H1 (cell line): ENCODE data around the gene SHROOM3. TPM values are rescaled to one million over a fixed set of nuclear protein-coding genes. Genes with fewer than 3 reads are reported as not detected.
A peak's percentile ranks its signal among the peaks of the same experiment; 100 is the strongest.

Experiments used
- CTCF ChIA-PET: fragments of 300-600 bp; sonication (Branson Sonifier 250); formaldehyde crosslinking; loops from one replicate; lab custom pipeline; 2021; ENCODE audit not compliant: partially characterized antibody; lab: Charles Lee
- POLR2A ChIA-PET: fragments of 300-600 bp; sonication (Branson Sonifier 250); formaldehyde crosslinking; loops from one replicate; lab custom pipeline; 2021; ENCODE audit warnings: inconsistent platforms; ENCODE audit not compliant: partially characterized antibody; lab: Charles Lee
- DNase-seq, 2 experiments: peaks; one replicate each; pipeline versions ENCODE4 v3.0.0 to v3.0.0-alpha.2; 2010 to 2022; ENCODE audit warnings: low spot score in 2 of 2, low read depth in 1 of 2, mixed read lengths in 1 of 2
- FAIRE-seq: peaks from 2 replicates; lab custom pipeline; 2011; peaks lifted over from hg19 to GRCh38; lab: Jason Lieb, UNC
- H2AFZ ChIP-seq: 2 replicates; pipeline ENCODE4 v1.8.1; 2012; ENCODE audit warnings: low read length, inconsistent platforms
- H2AK5ac ChIP-seq: 2 replicates; pipeline ENCODE4 v1.6.1; 2013; ENCODE audit warnings: low read depth, low read length
- H2BK120ac ChIP-seq: replicated peaks from 2 replicates; pipeline ENCODE3; 2013; ENCODE audit warnings: low read depth, low read length, inconsistent platforms
- H2BK12ac ChIP-seq: 2 replicates; pipeline ENCODE4 v1.6.1; 2013; ENCODE audit warnings: low read depth, low read length
- H2BK15ac ChIP-seq: 2 replicates; pipeline ENCODE4 v1.6.1; 2013; ENCODE audit warnings: low read length
- H2BK20ac ChIP-seq: 2 replicates; pipeline ENCODE4 v1.6.1; 2013; ENCODE audit warnings: low read length
- H2BK5ac ChIP-seq: 2 replicates; pipeline ENCODE4 v1.6.1; 2013; ENCODE audit warnings: low read depth, low read length
- H3K14ac ChIP-seq: 2 replicates; pipeline ENCODE4 v1.6.1; 2013; ENCODE audit warnings: inconsistent platforms; ENCODE audit not compliant: insufficient read length
- H3K18ac ChIP-seq: 2 replicates; pipeline ENCODE4 v1.6.1; 2013; ENCODE audit warnings: low read length; ENCODE audit errors: extremely low read depth
- H3K23ac ChIP-seq: 2 replicates; pipeline ENCODE4 v1.6.1; 2013; ENCODE audit warnings: inconsistent platforms; ENCODE audit not compliant: insufficient read length
- H3K23me2 ChIP-seq: 2 replicates; pipeline ENCODE4 v1.6.1; 2013; ENCODE audit warnings: low read depth, low read length
- H3K27ac ChIP-seq: 2 replicates; pipeline ENCODE4 v1.6.1; 2011; ENCODE audit warnings: low read depth, low read length, inconsistent platforms
- H3K27me3 ChIP-seq, 4 experiments: replicated peaks in 1 of 4; 1 replicate in 1 of 4; 2 replicates in 3 of 4; pipeline versions ENCODE4 v1.6.1 to v1.8.1; 2011 to 2013; ENCODE audit warnings: low read length in 3 of 4, mild to moderate bottlenecking in 3 of 4, inconsistent platforms in 2 of 4, mixed read lengths in 2 of 4, moderate library complexity in 1 of 4; ENCODE audit not compliant: control insufficient read depth in 3 of 4, insufficient read depth in 3 of 4; ENCODE audit errors: extremely low read depth in 1 of 4
- H3K36me3 ChIP-seq, 4 experiments: 2 replicates each; pipeline versions ENCODE4 v1.6.1 to v1.8.1; 2011 to 2013; ENCODE audit warnings: mild to moderate bottlenecking in 4 of 4, low read length in 3 of 4, moderate library complexity in 2 of 4, control low read depth in 1 of 4, inconsistent platforms in 1 of 4; ENCODE audit not compliant: insufficient read depth in 4 of 4, control insufficient read depth in 2 of 4
- H3K4ac ChIP-seq: replicated peaks from 2 replicates; pipeline ENCODE3; 2013; ENCODE audit warnings: low read length, low read depth, mixed read lengths, inconsistent platforms; ENCODE audit not compliant: insufficient read length
- H3K4me1 ChIP-seq, 4 experiments: replicated peaks in 1 of 4; 1 replicate in 1 of 4; 2 replicates in 3 of 4; pipeline versions ENCODE4 v1.6.1 to v1.8.1; 2011 to 2013; ENCODE audit warnings: low read length in 3 of 4, inconsistent platforms in 2 of 4, mixed read lengths in 1 of 4; ENCODE audit not compliant: insufficient read depth in 4 of 4, control insufficient read depth in 3 of 4
- H3K4me2 ChIP-seq, 2 experiments: 2 replicates each; pipeline versions ENCODE4 v1.6.1 to v1.8.1; 2011 to 2013; ENCODE audit warnings: low read depth in 2 of 2, low read length in 2 of 2, control low read depth in 1 of 2, inconsistent platforms in 1 of 2, mild to moderate bottlenecking in 1 of 2; ENCODE audit not compliant: insufficient read depth in 1 of 2
- H3K4me3 ChIP-seq, 4 experiments: fragments of 200-600, 300-600 bp in 1 of 4; sonication (generic), shearing (Covaris generic), sonication (Bioruptor Twin) in 1 of 4; 2 replicates each; pipeline versions ENCODE4 v1.5.1 to v1.8.1; 2011 to 2016; ENCODE audit warnings: low read length in 4 of 4, low read depth in 3 of 4, control low read depth in 2 of 4, inconsistent platforms in 2 of 4, mild to moderate bottlenecking in 2 of 4, mixed read lengths in 1 of 4, moderate library complexity in 1 of 4; ENCODE audit not compliant: insufficient read depth in 2 of 4; ENCODE audit errors: extremely low read depth in 1 of 4
- H3K56ac ChIP-seq: replicated peaks from 2 replicates; pipeline ENCODE3; 2013; ENCODE audit warnings: low read depth, mild to moderate bottlenecking, mixed read lengths, low read length, inconsistent platforms; ENCODE audit not compliant: insufficient read length
- H3K79me1 ChIP-seq: 2 replicates; pipeline ENCODE4 v1.6.1; 2013; ENCODE audit warnings: low read depth, low read length, control low read depth
- H3K79me2 ChIP-seq, 2 experiments: 2 replicates each; pipeline versions ENCODE4 v1.6.1 to v1.8.1; 2012 to 2013; ENCODE audit warnings: low read length in 2 of 2, mild to moderate bottlenecking in 2 of 2, inconsistent platforms in 1 of 2; ENCODE audit not compliant: insufficient read depth in 2 of 2, control insufficient read depth in 1 of 2
- H3K9ac ChIP-seq, 4 experiments: replicated peaks in 1 of 4; 1 replicate in 1 of 4; 2 replicates in 3 of 4; pipeline versions ENCODE4 v1.6.1 to v1.8.1; 2011 to 2013; ENCODE audit warnings: low read depth in 3 of 4, low read length in 3 of 4, control low read depth in 2 of 4, mild to moderate bottlenecking in 2 of 4, moderate library complexity in 2 of 4, inconsistent platforms in 1 of 4; ENCODE audit errors: extremely low read depth in 1 of 4
- H3K9me3 ChIP-seq, 2 experiments: 2 replicates each; pipeline versions ENCODE4 v1.6.1 to v1.8.1; 2012 to 2013; ENCODE audit warnings: mild to moderate bottlenecking in 2 of 2, moderate library complexity in 2 of 2, control low read depth in 1 of 2, inconsistent platforms in 1 of 2, low read depth in 1 of 2, low read length in 1 of 2, mixed read lengths in 1 of 2; ENCODE audit not compliant: insufficient read depth in 2 of 2
- H4K20me1 ChIP-seq, 2 experiments: replicated peaks in 1 of 2; 2 replicates each; pipeline versions ENCODE3 to v1.8.1; 2011 to 2013; ENCODE audit warnings: inconsistent platforms in 2 of 2, low read length in 2 of 2, mild to moderate bottlenecking in 1 of 2; ENCODE audit not compliant: insufficient read depth in 2 of 2, control insufficient read depth in 1 of 2
- H4K5ac ChIP-seq: 2 replicates; pipeline ENCODE4 v1.6.1; 2013; ENCODE audit warnings: low read length, low read depth, mixed read lengths, inconsistent platforms; ENCODE audit not compliant: insufficient read length
- H4K8ac ChIP-seq: 2 replicates; pipeline ENCODE4 v1.8.0; 2013; ENCODE audit warnings: mild to moderate bottlenecking, moderate library complexity, low read length, inconsistent platforms; ENCODE audit not compliant: insufficient read depth; ENCODE audit errors: extremely low read depth
- H4K91ac ChIP-seq: replicated peaks from 2 replicates; pipeline ENCODE3; 2013; ENCODE audit warnings: low read length, mixed read lengths, inconsistent platforms; ENCODE audit not compliant: insufficient read length
- CEBPB ChIP-seq: IDR thresholded peaks from 2 replicates; pipeline ENCODE4 v1.6.1; 2012; ENCODE audit warnings: low read depth, low read length
- EGR1 ChIP-seq: IDR thresholded peaks from 2 replicates; pipeline ENCODE4 v1.6.1; 2011; ENCODE audit warnings: low read depth, low read length, borderline replicate concordance
- HDAC2 ChIP-seq, 2 experiments: fragments of 300-600 bp in 1 of 2; sonication (generic) in 1 of 2; IDR thresholded peaks; 2 replicates each; pipeline ENCODE4 v1.6.1; 2011 to 2012; ENCODE audit warnings: low read depth in 2 of 2, low read length in 2 of 2, mild to moderate bottlenecking in 2 of 2, moderate library complexity in 2 of 2, borderline replicate concordance in 1 of 2, inconsistent platforms in 1 of 2
- RAD21 ChIP-seq, 2 experiments: IDR thresholded peaks in 1 of 2; conservative IDR thresholded peaks in 1 of 2; 2 replicates each; pipeline ENCODE4 v1.6.1; 2011; ENCODE audit warnings: low read depth in 2 of 2, low read length in 2 of 2, improper control_type of control experiment in 1 of 2, inconsistent platforms in 1 of 2, mild to moderate bottlenecking in 1 of 2, moderate library complexity in 1 of 2
- SIRT6 ChIP-seq: IDR thresholded peaks from one replicate; pipeline ENCODE4 v1.7.1; 2012; ENCODE audit warnings: low read length, inconsistent platforms
- WGBS, 2 experiments: shearing (Covaris generic) in 1 of 2; methylation state at CpG; one replicate each; pipeline versions ENCODE4 v1.1.6 to v1.1.7; 2013 to 2015; ENCODE audit warnings: low lambda C conversion rate in 2 of 2, mixed read lengths in 2 of 2, inconsistent platforms in 1 of 2, low coverage in 1 of 2, missing lambda C conversion rate in 1 of 2; ENCODE audit not compliant: insufficient replicate concordance in 2 of 2, insufficient coverage in 1 of 2, insufficient read length in 1 of 2; ENCODE audit errors: extremely low coverage in 1 of 2, missing lambda C conversion rate in 1 of 2; 5-methylcytosine and 5-hydroxymethylcytosine counted together
- polyA plus RNA-seq, 7 experiments: library from polyadenylated mRNA; depleted of rRNA in 3 of 7; stranded (reverse) in 5 of 7; unstranded in 2 of 7; fragments of >200 nt in 5 of 7; fragments of 200-250 nt in 2 of 7; gene quantifications; 1 replicate in 5 of 7; 2 replicates in 1 of 7; 4 replicates in 1 of 7; pipeline versions ENCODE4 v1.2.1 to v1.2.3, GENCODE V29; 2011 to 2013; ENCODE audit warnings: missing spikeins in 2 of 7, mixed read lengths in 2 of 7
- total RNA-seq: library from RNA; stranded (reverse); fragmentation: NEBNext Ultra II Directional; extraction: Animal tissue kit (Norgen Biotek cat#: 25700); gene quantifications from 2 replicates; pipeline ENCODE4 v1.2.1, GENCODE V29; 2021

The SHROOM3 gene
- total and polyA plus RNA-seq, 2 of the 8 experiments (the other 6 are each of a cell fraction or from before 2014, with no cell fraction given): 15.8 to 34.0 TPM

GRCh38 chr4:76610751-76611547 lies 175.9 kb downstream of the SHROOM3 start:
- DNase-seq: no peak
- no peak overlapping the region for H2AK5ac ChIP-seq
- H3K79me1 ChIP-seq: no peaks in the 10 kb centered on the region
- no peak overlapping the region for H3K4me3 ChIP-seq
- H3K27me3 ChIP-seq: no peaks in the 10 kb centered on the region
- FAIRE-seq: peak; percentile 32
- no peak overlapping the region for H4K5ac ChIP-seq
- H4K20me1 ChIP-seq: no peaks in the 10 kb centered on the region
- no peak overlapping the region for H3K4me2 ChIP-seq
- H3K18ac ChIP-seq: no peak overlapping the region; the same call in 1 of the 2 replicates
- 0 out of 2 replicates have a peak overlapping the region, but pooled peaks have one; percentile 29 for H2BK20ac ChIP-seq
- no peak overlapping the region for H3K56ac ChIP-seq
- no peak overlapping the region for H3K14ac ChIP-seq
- H2BK120ac ChIP-seq: no peak overlapping the region
- H3K27ac ChIP-seq: no peak overlapping the region
- H3K4ac ChIP-seq: no peak overlapping the region
- no peaks in the 10 kb centered on the region for H3K9me3 ChIP-seq
- POLR2A ChIA-PET: no interaction called here
- H2AFZ ChIP-seq: no peak overlapping the region
- H2BK15ac ChIP-seq: no peak overlapping the region
- H2BK12ac ChIP-seq: peak overlapping the region; percentile 45; the same call in 1 of the 2 replicates
- H3K79me2 ChIP-seq: no peaks in the 10 kb centered on the region
- no peak overlapping the region for H4K91ac ChIP-seq
- peaks cover 17 to 29% (median 24%) of the 10 kb centered on the region in 4 experiments; a peak in 6 of 7 replicates for H3K4me1 ChIP-seq
- CTCF ChIA-PET: interaction anchor here (0.6 to 1.1 kb wide), 6 partner anchors 12 to 180 kb away, joined by 3 to 4 read pairs (median 3); no protein-coding TSS in a partner anchor
- WGBS, 2 experiments: 65% methylated on average over 8 of the region's 8 CpGs; no CpG with 5 or more reads in 1 of the 2 experiments
- H3K36me3 ChIP-seq: no peaks in the 10 kb centered on the region
- H3K23ac ChIP-seq: no peak overlapping the region
- H2BK5ac ChIP-seq: 0 out of 2 replicates have a peak overlapping the region, but pooled peaks have one; percentile 27
- H3K9ac ChIP-seq: no peak overlapping the region
- no peaks in the 10 kb centered on the region for H3K23me2 ChIP-seq
- no peak overlapping the region for H4K8ac ChIP-seq
- TF ChIP-seq RAD21 (IDR thresholded peaks at IDR 0.05 in 1 of 2, conservative IDR thresholded peaks at IDR 0.05 in 1 of 2; ENCODE audit: low read depth in 2 of 2, low read length in 2 of 2) (peak in 1 of 2 experiments; percentile 1; a peak in 1 of 4 replicates), CEBPB (peak; percentile 82), SIRT6 (no peak), EGR1 (no peak), HDAC2 (IDR thresholded peaks at IDR 0.05; ENCODE audit: borderline replicate concordance in 1 of 2, low read depth in 2 of 2, low read length in 2 of 2) (no peak)
